MCF 10A (cell line): ENCODE measurements around the gene CACNA1H. TPM values are rescaled to one million over a fixed set of nuclear protein-coding genes. Genes with fewer than 3 reads are reported as not detected.

Source experiments
- BruUV-seq: library from RNA; stranded (reverse); fragments of 400-500 nt; replicated peaks from 2 replicates; lab custom pipeline; 2021; lab: Mats Ljungman, UMichigan
- CTCF ChIA-PET: fragments of 300-600 bp; sonication (Branson Sonifier 250); formaldehyde crosslinking; extraction: SDS; loops from one replicate; lab custom pipeline; 2021; ENCODE audit warnings: antibody characterized with exemption, inconsistent platforms; lab: Yijun Ruan, JAX
- POLR2A ChIA-PET: fragments of 300-600, 350-650 bp; sonication (Branson Sonifier 250); formaldehyde crosslinking; extraction: SDS; loops from one replicate; lab custom pipeline; 2020; ENCODE audit warnings: antibody characterized with exemption, inconsistent platforms; lab: Yijun Ruan, JAX
- DNase-seq: peaks from one replicate; pipeline ENCODE4 v3.0.0-alpha.2; 2018; ENCODE audit not compliant: unreplicated experiment
- H3K27ac Mint-ChIP-seq: one replicate; pipeline ENCODE4 v1.8.0; 2022; ENCODE audit warnings: mild to moderate bottlenecking, low read depth, mixed read lengths; ENCODE audit not compliant: unreplicated experiment
- H3K27me3 Mint-ChIP-seq: one replicate; pipeline ENCODE4 v1.8.0; 2022; ENCODE audit warnings: mixed read lengths; ENCODE audit not compliant: insufficient read depth, unreplicated experiment
- H3K36me3 Mint-ChIP-seq: one replicate; pipeline ENCODE4 v1.8.0; 2022; ENCODE audit warnings: mild to moderate bottlenecking, moderate library complexity, mixed read lengths; ENCODE audit not compliant: insufficient read depth, unreplicated experiment
- H3K4me1 Mint-ChIP-seq: one replicate; pipeline ENCODE4 v1.8.0; 2022; ENCODE audit warnings: mixed read lengths; ENCODE audit not compliant: insufficient read depth, unreplicated experiment
- H3K4me3 Mint-ChIP-seq: one replicate; pipeline ENCODE4 v1.8.0; 2022; ENCODE audit warnings: mild to moderate bottlenecking, moderate library complexity, mixed read lengths; ENCODE audit not compliant: unreplicated experiment
- H3K9me3 Mint-ChIP-seq: one replicate; pipeline ENCODE4 v1.8.0; 2022; ENCODE audit warnings: mixed read lengths; ENCODE audit not compliant: unreplicated experiment
- intact Hi-C: fragments of 100-400 bp; cut with micrococcal nuclease; formaldehyde crosslinking; loops from 2 replicates; pipeline ENCODE4 v1.14.1; 2022
- total RNA-seq: library from RNA; stranded (reverse); gene quantifications from 2 replicates; pipeline ENCODE4 v1.2.3, GENCODE V29; 2022
- TF ChIP-seq, protein P1 (sequence below): fragments of 200-600 bp; IDR thresholded peaks from one replicate; pipeline ENCODE4 v1.8.0; 2022; ENCODE audit warnings: antibody characterized with exemption, mild to moderate bottlenecking; ENCODE audit not compliant: unreplicated experiment

The CACNA1H gene
- total RNA-seq, 1 experiment from 2014 or later: not detected

DNA sequence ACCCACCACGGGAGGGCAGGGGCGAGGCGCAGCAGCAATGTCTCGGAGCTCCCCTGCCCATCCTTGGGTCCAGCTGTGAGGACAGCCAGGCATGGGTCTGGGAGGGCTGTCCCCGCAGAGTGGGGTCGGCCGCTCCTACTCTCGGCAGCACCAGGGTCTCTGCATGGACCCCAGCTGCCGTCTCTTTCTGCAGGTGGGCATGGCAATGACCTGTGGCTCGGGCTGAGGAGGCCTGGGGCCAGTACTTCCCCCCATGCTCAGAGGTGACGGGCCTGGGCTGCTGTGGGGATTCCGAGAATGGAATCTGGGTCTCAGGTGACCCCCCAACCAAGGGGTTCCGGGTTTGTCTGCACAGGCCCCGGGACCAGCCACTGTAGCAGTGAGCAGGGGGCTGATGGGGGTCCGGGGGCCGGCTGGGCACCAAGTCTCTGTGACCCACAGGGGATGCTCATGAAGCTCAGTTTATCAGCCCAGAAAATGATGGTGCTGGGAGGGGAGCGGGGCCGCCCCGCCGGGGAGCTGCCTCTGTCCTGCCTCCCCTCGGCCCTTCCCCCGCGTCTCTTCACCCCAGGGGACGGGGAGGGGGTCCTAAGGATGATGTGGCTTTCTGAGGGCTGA, 23.5 kb downstream of the CACNA1H start:
- Mint-ChIP-seq H3K27ac (no peak overlapping the region), H3K4me3 (no peak overlapping the region), H3K9me3 (no peaks in the 10 kb centered on the region), H3K36me3 (no peaks in the 10 kb centered on the region), H3K4me1 (no peaks in the 10 kb centered on the region), H3K27me3 (no peaks in the 10 kb centered on the region)
- no peak for DNase-seq
- intact Hi-C loops: no loop called here
- ChIA-PET CTCF (interaction anchor here (0.5 kb wide), 1 partner anchor 1917 kb away, joined by 5 read pairs; no protein-coding TSS in a partner anchor), POLR2A (no interaction called here)
- TF ChIP-seq, protein P1, sequence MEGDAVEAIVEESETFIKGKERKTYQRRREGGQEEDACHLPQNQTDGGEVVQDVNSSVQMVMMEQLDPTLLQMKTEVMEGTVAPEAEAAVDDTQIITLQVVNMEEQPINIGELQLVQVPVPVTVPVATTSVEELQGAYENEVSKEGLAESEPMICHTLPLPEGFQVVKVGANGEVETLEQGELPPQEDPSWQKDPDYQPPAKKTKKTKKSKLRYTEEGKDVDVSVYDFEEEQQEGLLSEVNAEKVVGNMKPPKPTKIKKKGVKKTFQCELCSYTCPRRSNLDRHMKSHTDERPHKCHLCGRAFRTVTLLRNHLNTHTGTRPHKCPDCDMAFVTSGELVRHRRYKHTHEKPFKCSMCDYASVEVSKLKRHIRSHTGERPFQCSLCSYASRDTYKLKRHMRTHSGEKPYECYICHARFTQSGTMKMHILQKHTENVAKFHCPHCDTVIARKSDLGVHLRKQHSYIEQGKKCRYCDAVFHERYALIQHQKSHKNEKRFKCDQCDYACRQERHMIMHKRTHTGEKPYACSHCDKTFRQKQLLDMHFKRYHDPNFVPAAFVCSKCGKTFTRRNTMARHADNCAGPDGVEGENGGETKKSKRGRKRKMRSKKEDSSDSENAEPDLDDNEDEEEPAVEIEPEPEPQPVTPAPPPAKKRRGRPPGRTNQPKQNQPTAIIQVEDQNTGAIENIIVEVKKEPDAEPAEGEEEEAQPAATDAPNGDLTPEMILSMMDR: no peak
- no TSS peak for BruUV-seq

DNA sequence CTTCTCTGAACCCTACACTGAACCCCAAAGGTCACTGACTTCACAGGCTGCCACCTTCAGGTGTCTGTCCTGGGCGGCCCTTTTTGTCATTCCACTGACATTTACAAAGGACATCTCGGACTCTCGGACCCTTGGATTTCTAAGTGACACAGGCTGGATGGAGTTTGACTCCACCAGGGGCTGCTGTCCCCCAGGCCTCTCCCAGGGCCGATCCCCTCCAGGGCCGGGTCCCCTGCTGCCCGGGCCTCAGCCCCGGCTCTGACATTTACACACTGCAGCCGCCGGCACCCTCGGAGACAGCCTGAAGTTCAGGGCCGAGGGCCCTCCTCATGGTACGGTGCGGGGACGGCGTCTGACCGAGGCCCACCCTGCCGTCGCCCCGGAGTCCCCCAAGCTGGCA, 24.1 kb downstream of the CACNA1H start:
- TF ChIP-seq, protein P1: no peak
- POLR2A ChIA-PET: no interaction called here
- no peak for DNase-seq
- no peaks in the 10 kb centered on the region for H3K27me3 Mint-ChIP-seq
- no peak overlapping the region for H3K4me3 Mint-ChIP-seq
- intact Hi-C loops: no loop called here
- H3K27ac Mint-ChIP-seq: no peak overlapping the region
- BruUV-seq: no TSS peak
- H3K9me3 Mint-ChIP-seq: no peaks in the 10 kb centered on the region
- H3K36me3 Mint-ChIP-seq: no peaks in the 10 kb centered on the region
- H3K4me1 Mint-ChIP-seq: no peaks in the 10 kb centered on the region
- CTCF ChIA-PET: interaction anchor here (0.5 kb wide), 1 partner anchor 1917 kb away, joined by 5 read pairs; no protein-coding TSS in a partner anchor

- no peaks in the 10 kb centered on the region for H3K27me3 Mint-ChIP-seq
- intact Hi-C loops: no loop called here
- no peak overlapping the region for H3K4me3 Mint-ChIP-seq
- TF ChIP-seq, protein P1: no peak
- POLR2A ChIA-PET: no interaction called here
- no peaks in the 10 kb centered on the region for H3K4me1 Mint-ChIP-seq
- H3K36me3 Mint-ChIP-seq: no peaks in the 10 kb centered on the region
- CTCF ChIA-PET: no interaction called here
- no peaks in the 10 kb centered on the region for H3K9me3 Mint-ChIP-seq
- BruUV-seq: no TSS peak
- no peak overlapping the region for H3K27ac Mint-ChIP-seq
- no peak for DNase-seq
Observed at GRCh38 chr16:1177750-1178149, 24.8 kb downstream of the CACNA1H start.

DNA sequence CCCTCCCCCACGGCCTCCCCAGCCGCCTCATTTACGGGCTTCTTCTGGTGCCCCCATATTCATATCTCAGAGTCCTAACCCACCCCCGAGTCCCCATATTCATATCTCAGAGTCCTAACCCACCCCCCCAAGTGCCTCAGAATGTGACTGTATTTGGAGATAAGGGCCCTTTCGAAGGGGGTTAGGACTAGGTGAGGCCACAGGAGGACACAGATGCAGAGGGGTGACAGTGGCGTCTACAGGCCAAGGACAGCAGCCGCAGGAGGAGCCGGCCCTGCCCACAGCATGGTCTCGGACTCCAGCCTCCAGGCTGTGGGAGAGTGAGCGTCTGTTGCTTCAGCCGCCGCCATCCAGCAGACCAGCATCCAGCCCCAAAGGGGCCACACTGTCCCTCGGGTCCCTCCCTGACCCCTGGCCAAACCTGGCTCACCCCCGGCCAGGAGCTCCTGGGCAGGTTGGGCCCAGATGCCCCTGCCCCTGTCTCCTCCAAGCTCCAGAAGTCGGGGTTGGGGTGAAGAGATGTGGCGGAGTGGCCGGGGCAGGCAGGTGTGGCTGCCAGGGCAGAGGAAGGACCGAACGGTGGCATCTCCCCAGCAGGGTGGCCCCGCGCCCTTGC, 25.5 kb downstream of the CACNA1H start:
- no peaks in the 10 kb centered on the region for H3K9me3 Mint-ChIP-seq

More for the DNA sequence above, 25.5 kb downstream of the CACNA1H start:
- DNase-seq: no peak
- no peaks in the 10 kb centered on the region for H3K4me1 Mint-ChIP-seq
- ChIA-PET POLR2A (interaction anchor here (0.6 kb wide), 1 partner anchor 38 kb away, joined by 3 read pairs; no protein-coding TSS in a partner anchor), CTCF (no interaction called here)
- intact Hi-C loops: no loop called here
- BruUV-seq: no TSS peak
- no peak overlapping the region for H3K27ac Mint-ChIP-seq
- H3K27me3 Mint-ChIP-seq: no peaks in the 10 kb centered on the region
- H3K4me3 Mint-ChIP-seq: no peak overlapping the region
- H3K36me3 Mint-ChIP-seq: no peaks in the 10 kb centered on the region
- TF ChIP-seq, protein P1: no peak
